ACC112 (cell line): ENCODE data around the gene CKS1B.
"Not testable (repeated sequence)": the region's sequence is repeated elsewhere in the genome, so short reads cannot be mapped to it uniquely, and the experiment has no call there.

Experiments
- H2AFZ ChIP-seq: fragments of 200-600 bp; sonication (generic); one replicate; pipeline ENCODE4 v1.6.0; 2017; ENCODE audit warnings: antibody characterized with exemption, low read length; ENCODE audit not compliant: unreplicated experiment
- H3K27ac ChIP-seq: fragments of 200-600 bp; sonication (generic); 2 replicates; pipeline ENCODE4 v1.5.1; 2014; ENCODE audit warnings: low read depth, mild to moderate bottlenecking, antibody characterized with exemption, low read length, moderate library complexity
- H3K27me3 ChIP-seq: fragments of 200-600 bp; sonication (generic); 2 replicates; pipeline ENCODE4 v1.6.1; 2014; ENCODE audit warnings: mild to moderate bottlenecking, antibody characterized with exemption, low read length, moderate library complexity, mixed read lengths; ENCODE audit not compliant: insufficient read depth
- H3K36me3 ChIP-seq: fragments of 200-600 bp; sonication (generic); 2 replicates; pipeline ENCODE4 v1.6.1; 2016; ENCODE audit warnings: mild to moderate bottlenecking, antibody characterized with exemption, low read length, moderate library complexity, mixed read lengths; ENCODE audit not compliant: insufficient read depth
- H3K4me1 ChIP-seq: fragments of 200-600 bp; sonication (generic); one replicate; pipeline ENCODE4 v1.6.1; 2016; ENCODE audit warnings: low read length, mixed read lengths; ENCODE audit not compliant: insufficient read depth, unreplicated experiment, control insufficient read depth
- H3K4me3 ChIP-seq: fragments of 200-600 bp; sonication (generic); 2 replicates; pipeline ENCODE4 v1.5.1; 2014; ENCODE audit warnings: mild to moderate bottlenecking, low read depth, low read length
- H3K79me2 ChIP-seq: fragments of 200-600 bp; sonication (generic); one replicate; pipeline ENCODE4 v1.6.0; 2016; ENCODE audit warnings: low read length; ENCODE audit not compliant: control insufficient read depth, unreplicated experiment, insufficient read depth

The CKS1B gene

DNA sequence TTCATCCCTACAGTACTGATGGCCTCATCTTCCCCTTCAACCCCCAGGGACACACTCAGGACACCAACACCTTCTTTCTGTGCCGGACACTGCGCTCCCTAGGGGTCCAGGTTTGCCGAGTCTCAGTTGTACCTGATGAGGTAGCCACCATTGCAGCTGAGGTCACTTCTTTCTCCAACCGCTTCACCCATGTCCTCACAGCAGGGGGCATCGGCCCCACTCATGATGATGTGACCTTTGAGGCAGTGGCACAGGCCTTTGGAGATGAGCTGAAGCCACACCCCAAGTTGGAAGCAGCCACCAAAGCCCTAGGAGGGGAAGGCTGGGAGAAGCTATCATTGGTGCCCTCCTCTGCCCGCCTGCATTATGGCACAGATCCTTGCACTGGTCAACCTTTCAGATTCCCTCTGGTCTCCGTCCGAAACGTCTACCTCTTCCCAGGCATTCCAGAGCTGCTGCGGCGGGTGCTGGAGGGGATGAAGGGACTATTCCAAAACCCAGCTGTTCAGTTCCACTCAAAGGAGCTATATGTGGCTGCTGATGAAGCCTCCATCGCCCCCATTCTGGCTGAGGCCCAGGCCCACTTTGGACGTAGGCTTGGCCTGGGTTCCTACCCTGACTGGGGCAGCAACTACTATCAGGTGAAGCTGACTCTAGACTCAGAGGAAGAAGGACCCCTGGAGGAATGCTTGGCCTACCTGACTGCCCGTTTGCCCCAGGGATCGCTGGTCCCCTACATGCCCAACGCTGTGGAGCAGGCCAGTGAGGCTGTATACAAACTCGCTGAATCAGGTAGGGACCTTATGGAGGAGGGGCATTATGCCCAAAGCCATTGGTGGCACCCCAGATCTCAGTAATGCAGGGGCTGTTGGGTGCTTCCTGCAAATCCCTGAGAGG lies 13.8 kb downstream of the CKS1B start:
- Histone ChIP-seq H3K27ac (no peak overlapping the region), H3K4me1 (peaks cover 8% of the 10 kb centered on the region), H2AFZ (no peak overlapping the region), H3K27me3 (no peaks in the 10 kb centered on the region), H3K79me2 (peaks cover 10% of the 10 kb centered on the region), H3K4me3 (no peak overlapping the region), H3K36me3 (peaks cover 5% of the 10 kb centered on the region; the same call in 1 of the 2 replicates)

DNA sequence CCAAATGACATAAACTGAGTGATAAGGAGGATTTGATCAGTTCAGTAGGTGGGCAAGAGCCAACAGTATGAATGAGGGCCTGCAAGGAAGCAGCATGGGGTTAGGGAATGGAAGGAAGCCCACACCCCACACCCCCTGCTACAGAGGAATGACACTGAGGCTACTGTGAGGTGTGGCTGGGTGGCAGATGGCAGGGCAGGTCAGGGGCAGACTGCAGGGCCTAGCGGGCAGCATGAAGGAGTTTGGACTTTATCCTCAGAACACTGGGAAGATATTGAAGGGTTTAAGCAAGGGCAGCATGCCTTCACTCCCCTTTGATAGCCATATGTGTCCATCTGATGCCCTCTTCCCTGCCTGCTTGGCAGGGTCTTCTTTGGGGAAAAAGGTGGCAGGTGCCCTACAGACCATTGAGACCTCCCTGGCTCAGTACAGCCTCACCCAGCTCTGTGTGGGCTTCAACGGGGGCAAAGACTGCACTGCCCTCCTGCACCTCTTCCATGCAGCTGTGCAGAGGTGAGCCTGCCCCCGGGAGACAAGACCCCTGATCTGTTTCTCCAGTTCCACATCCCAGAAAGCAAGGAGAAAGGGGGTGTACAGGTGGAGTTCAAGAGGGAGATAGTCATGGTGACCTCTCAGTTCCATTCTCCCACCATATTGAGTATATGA lies 14.8 kb downstream of the CKS1B start:
- H3K36me3 ChIP-seq = peaks cover 5% of the 10 kb centered on the region; the same call in 1 of the 2 replicates
- H3K27ac ChIP-seq = no peak overlapping the region
- H3K4me1 ChIP-seq = peaks cover 18% of the 10 kb centered on the region
- no peaks in the 10 kb centered on the region for H3K27me3 ChIP-seq
- no peaks in the 10 kb centered on the region for H3K79me2 ChIP-seq
- H3K4me3 ChIP-seq = no peak overlapping the region
- no peak overlapping the region for H2AFZ ChIP-seq

DNA sequence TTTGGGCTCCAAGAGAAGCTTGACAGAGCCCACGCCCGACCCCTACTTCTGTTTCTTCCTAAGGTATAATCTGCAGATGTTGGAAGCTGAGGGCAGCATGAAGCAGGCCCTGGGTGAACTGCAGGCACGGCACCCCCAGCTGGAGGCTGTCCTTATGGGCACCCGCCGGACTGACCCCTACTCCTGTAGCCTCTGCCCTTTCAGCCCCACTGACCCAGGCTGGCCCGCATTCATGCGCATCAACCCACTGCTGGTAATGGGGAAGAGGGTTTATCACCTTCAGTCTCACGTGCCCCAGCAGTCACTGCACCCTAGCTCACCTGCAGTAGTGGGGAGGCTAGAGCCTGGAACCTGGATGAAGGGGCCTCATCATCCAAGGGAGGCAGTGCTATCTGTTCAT lies 15.8 kb downstream of the CKS1B start:
- Histone ChIP-seq H3K4me1 (peaks cover 18% of the 10 kb centered on the region), H2AFZ (no peak overlapping the region), H3K27me3 (no peaks in the 10 kb centered on the region), H3K36me3 (peaks cover 5% of the 10 kb centered on the region; the same call in 1 of the 2 replicates), H3K4me3 (no peak overlapping the region), H3K79me2 (no peaks in the 10 kb centered on the region), H3K27ac (no peak overlapping the region)

DNA sequence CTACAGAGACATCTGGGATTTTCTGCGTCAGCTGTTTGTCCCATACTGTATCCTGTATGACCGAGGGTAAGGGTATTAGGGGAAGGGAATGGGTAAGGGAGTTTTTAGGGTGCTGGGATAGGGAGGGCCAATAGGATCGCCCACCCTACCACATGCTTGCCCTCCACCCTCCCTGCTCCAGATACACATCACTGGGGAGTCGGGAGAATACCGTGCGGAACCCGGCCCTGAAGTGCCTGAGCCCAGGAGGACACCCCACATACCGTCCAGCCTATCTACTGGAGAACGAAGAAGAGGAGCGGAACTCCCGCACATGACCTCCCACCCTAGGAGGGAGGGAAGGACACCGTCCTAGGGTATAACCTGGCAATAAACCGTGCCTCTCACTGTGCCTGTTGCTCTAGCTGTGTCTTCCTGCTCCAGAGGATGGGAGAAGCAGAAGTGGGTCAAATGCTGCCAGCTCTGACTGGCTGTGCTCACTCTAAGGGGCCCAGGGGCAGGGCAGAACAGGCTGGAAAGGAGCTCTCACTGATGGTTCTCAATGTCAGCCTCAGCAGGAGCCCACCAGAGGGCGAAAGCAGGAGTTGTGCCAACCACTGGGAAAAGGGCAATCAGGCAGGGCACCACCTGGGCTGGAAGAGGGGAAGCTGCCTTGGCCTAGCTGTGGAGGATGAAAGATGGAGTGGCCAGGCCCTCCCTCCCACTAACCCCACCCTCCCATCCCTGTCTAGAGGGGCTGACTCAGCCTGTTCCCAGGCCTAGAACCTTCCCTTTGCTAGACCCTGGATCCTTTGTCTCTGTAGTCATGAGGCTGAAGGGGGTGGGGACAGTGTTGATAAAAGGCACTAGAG lies 18.5 kb downstream of the CKS1B start:
- Histone ChIP-seq H2AFZ (no peak overlapping the region), H3K4me1 (peaks cover 18% of the 10 kb centered on the region), H3K36me3 (peaks cover 2% of the 10 kb centered on the region; the same call in 1 of the 2 replicates), H3K79me2 (no peaks in the 10 kb centered on the region), H3K27ac (peak overlapping the region; percentile 47), H3K27me3 (no peaks in the 10 kb centered on the region), H3K4me3 (no peak overlapping the region)

DNA sequence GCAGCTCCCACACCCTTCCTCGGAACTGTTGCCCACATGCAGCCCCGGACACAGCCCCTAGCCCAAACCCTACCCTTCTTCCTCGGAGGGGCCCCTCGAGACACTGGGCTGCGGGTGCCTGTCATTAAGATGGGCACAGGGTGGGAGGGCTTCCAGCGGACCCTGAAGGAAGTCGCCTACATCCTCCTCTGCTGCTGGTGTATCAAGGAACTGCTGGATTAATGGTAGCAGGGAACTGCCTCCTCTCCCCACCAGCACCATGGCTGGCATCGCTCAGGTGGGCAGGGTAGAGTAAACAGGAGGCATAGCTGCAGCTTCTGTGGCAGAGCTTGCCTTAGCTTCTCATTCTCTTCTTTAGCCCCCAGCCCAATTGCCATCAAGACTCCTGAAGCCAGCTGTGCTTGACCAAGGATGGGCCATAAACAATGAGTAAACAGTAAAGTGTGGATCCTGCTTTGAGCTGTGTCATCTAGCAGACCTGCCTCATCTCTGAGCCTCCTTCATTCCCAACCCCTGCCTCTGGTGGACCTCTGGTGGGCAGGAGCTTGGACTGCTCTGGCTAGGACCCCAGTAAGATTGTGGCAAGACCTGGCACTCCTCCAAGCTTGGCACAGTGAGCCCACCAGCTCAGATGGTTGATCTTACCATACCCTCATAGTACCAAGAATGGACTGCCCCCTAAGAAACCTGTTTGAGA lies 19.2 kb downstream of the CKS1B start, which contains the start of gene LENEP:
Gene LENEP (plus strand): TSS at position 15 of the 697 bp plus-strand sequence. CDS start 22 bp downstream, at position 37.
- Histone ChIP-seq H3K4me1 (peaks cover 18% of the 10 kb centered on the region), H3K79me2 (no peaks in the 10 kb centered on the region), H3K4me3 (no peak within 1 kb of the TSS), H3K27me3 (no peaks in the 10 kb centered on the region), H3K27ac (peak within 1 kb of the TSS; percentile 47), H2AFZ (no peak within 1 kb of the TSS), H3K36me3 (no peaks in the 10 kb centered on the region; the same call in 1 of the 2 replicates)

DNA sequence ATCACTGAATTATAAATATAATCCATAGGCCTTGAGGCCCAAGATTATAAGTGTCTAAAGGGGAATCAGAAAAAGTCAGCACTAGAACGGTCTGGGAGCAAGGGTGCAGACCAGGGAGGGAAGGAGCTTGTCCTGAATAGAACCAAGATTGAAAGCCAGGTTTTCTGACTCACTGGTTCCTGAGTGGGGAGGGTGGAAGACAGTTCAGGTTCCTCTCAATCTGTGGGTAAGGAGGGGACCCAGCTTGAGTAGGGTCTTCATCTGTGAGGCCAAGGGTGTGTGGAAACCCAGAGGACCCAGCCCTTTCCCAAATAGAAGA lies 19.7 kb downstream of the CKS1B start:
- H3K79me2 ChIP-seq = no peaks in the 10 kb centered on the region
- no peaks in the 10 kb centered on the region for H3K27me3 ChIP-seq
- no peak overlapping the region for H2AFZ ChIP-seq
- no peaks in the 10 kb centered on the region; the same call in 1 of the 2 replicates for H3K36me3 ChIP-seq
- 0 out of 2 replicates have a peak overlapping the region, but pooled peaks have one; percentile 8 for H3K27ac ChIP-seq
- peaks cover 18% of the 10 kb centered on the region for H3K4me1 ChIP-seq
- H3K4me3 ChIP-seq = no peak overlapping the region

DNA sequence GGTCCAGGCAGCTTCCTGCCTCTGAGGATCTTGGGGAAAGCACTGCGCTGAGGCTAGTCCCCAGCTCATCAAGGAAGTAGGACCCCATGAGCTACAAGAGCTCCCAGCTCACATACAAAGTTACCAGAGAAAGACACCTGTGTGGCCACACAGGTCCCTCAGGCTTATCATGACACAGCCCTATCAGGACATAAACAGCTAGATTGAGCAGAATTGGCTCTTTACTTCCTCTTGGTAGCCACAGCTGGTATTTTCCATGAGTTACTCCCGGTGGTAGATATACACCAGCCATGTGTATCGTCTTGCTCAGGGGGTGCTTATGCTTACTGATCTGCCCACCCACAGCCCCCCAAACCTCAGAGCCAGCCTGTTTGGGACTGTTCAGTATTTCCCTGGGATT lies 20.1 kb downstream of the CKS1B start:
- H3K36me3 ChIP-seq = no peaks in the 10 kb centered on the region; the same call in 1 of the 2 replicates
- H3K79me2 ChIP-seq = no peaks in the 10 kb centered on the region
- peaks cover 19% of the 10 kb centered on the region for H3K4me1 ChIP-seq
- H3K27me3 ChIP-seq = no peaks in the 10 kb centered on the region
- no peak overlapping the region for H2AFZ ChIP-seq
- H3K4me3 ChIP-seq = no peak overlapping the region
- no peak overlapping the region for H3K27ac ChIP-seq

DNA sequence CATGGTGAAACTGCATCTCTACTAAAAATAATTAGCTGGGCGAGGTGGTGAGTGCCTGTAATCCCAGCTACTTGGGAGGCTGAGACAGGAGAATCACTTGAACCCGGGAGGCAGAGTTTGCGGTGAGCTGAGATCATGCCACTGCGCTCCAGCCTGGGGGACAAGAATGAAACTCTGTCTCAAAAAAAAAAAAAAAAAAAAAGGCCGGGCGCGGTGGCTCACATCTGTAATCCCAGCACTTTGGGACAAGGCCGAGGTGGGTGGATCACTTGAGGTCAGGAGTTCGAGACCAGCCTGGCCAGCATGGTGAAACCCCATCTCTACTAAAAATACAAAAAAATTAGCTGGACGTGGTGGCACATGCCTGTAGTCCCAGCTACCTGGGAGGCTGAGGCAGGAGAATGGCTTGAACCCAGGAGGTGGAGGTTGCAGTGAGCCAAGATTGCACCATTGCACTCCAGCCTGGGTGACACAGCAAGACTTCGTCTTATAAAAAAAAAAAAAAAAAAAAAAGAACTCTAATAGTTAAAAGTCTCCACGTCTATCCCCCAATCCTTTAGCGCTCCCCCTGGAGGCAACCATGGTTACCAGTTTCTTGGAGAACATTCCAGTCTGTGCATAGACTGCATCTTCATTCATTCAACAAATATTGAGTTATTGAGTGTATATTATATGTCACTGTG lies 21.0 kb downstream of the CKS1B start:
- H3K27ac ChIP-seq, H3K36me3 ChIP-seq, H3K27me3 ChIP-seq, H3K4me3 ChIP-seq, H2AFZ ChIP-seq, H3K79me2 ChIP-seq: not testable (repeated sequence)
- peaks cover 27% of the 10 kb centered on the region for H3K4me1 ChIP-seq

DNA sequence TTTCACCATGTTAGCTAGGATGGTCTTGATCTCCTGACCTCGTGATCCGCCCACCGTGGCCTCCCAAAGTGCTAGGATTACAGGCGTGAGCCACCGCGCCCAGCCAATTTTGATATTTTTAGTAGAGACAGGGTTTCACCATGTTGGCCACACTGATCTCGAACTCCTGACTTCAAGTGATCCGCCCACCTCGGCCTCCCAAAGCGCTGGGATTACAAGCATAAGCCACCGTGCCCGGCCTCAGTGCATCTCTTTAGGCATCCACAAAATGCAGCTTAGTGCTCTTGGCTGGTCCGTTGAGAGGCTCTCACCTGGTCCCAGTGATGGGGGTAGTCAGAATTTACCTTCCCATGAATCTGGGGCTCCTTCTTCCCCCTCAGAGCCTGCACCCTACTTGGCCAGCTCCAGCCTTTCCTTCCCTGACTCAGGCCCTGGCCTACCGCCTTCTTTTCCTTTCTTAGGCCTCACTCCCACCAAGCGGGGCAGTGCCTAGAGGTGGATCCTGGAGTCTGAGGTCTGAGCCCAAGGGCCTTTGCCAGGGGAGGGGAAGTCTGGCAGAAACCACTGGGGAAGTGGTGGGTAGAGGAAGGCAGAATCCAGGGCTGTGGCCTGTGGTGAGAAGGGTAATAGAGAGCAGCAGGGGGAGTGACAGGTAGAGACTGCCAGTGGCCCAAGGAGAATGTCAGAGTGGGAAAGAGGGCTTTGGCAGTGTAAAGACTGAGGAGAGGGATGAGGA lies 22.7 kb downstream of the CKS1B start:
- Histone ChIP-seq H3K36me3 (no peaks in the 10 kb centered on the region), H3K27me3 (no peaks in the 10 kb centered on the region), H3K27ac (no peak overlapping the region), H3K4me3 (no peak overlapping the region), H3K79me2 (no peaks in the 10 kb centered on the region), H2AFZ (no peak overlapping the region), H3K4me1 (peaks cover 27% of the 10 kb centered on the region)
